Activated CD4-positive, alpha-beta T cell treated with anti-CD3 and anti-CD28 coated beads, Interleukin-2, Interleukin-4, amounts not matched to agents 100 ng/mL and 50 ng/mL, durations not matched to agents 16 hours and 8 hours (primary cell): ENCODE data around the gene GARS1.
A peak's percentile ranks its signal among the peaks of the same experiment; 100 is the strongest.
"Not testable (repeated sequence)": the region's sequence is repeated elsewhere in the genome, so short reads cannot be mapped to it uniquely, and the experiment has no call there.

Experiments used
- DNase-seq: peaks from one replicate; pipeline ENCODE4 v3.0.0-alpha.2; 2020; ENCODE audit warnings: low spot score

The GARS1 gene

GRCh38 chr7:30594540-30595435 lies at the start of gene GARS1:
TSS of gene GARS1 (plus strand) at chr7:30594878. CDS start at chr7:30594922, 44 bp downstream.
- DNase-seq: peak; percentile 90

GRCh38 chr7:30545791-30546555 lies 48.7 kb upstream of the GARS1 start:
- no peak for DNase-seq

GRCh38 chr7:30546596-30546995 lies 48.1 kb upstream of the GARS1 start:
- no peak for DNase-seq

GRCh38 chr7:30548845-30549244 lies 45.8 kb upstream of the GARS1 start:
- peak; percentile 36 for DNase-seq

- DNase-seq: no peak
Observed at GRCh38 chr7:30549931-30550493, 44.7 kb upstream of the GARS1 start.

- DNase-seq: no peak
Observed at GRCh38 chr7:30552330-30552729, 42.3 kb upstream of the GARS1 start.

GRCh38 chr7:30553141-30553540 lies 41.5 kb upstream of the GARS1 start:
- DNase-seq: no peak

- no peak for DNase-seq
Observed at GRCh38 chr7:30553546-30553945, 41.1 kb upstream of the GARS1 start.

GRCh38 chr7:30555525-30555924 lies 39.2 kb upstream of the GARS1 start:
- no peak for DNase-seq

GRCh38 chr7:30556840-30557239 lies 37.8 kb upstream of the GARS1 start:
- no peak for DNase-seq

- DNase-seq: no peak
Observed at GRCh38 chr7:30557245-30557644, 37.4 kb upstream of the GARS1 start.

GRCh38 chr7:30559611-30560010 lies 35.1 kb upstream of the GARS1 start:
- DNase-seq: no peak

GRCh38 chr7:30561389-30561788 lies 33.3 kb upstream of the GARS1 start:
- no peak for DNase-seq

- no peak for DNase-seq
Observed at GRCh38 chr7:30562498-30562897, 32.2 kb upstream of the GARS1 start.

- no peak for DNase-seq
Observed at GRCh38 chr7:30562909-30563308, 31.8 kb upstream of the GARS1 start.

GRCh38 chr7:30563326-30563942 lies 31.2 kb upstream of the GARS1 start:
- DNase-seq: no peak

GRCh38 chr7:30564243-30564892 lies 30.3 kb upstream of the GARS1 start:
- DNase-seq: peak; percentile 76

- DNase-seq: no peak
Observed at GRCh38 chr7:30566596-30566995, 28.1 kb upstream of the GARS1 start.

GRCh38 chr7:30567081-30567480 lies 27.6 kb upstream of the GARS1 start:
- no peak for DNase-seq

- not testable (repeated sequence) for DNase-seq
Observed at GRCh38 chr7:30570238-30570637, 24.4 kb upstream of the GARS1 start.

- DNase-seq: no peak
Observed at GRCh38 chr7:30572212-30572841, 22.4 kb upstream of the GARS1 start.
